ENCODE results near the gene GNB5.
A peak's percentile ranks its signal among the peaks of the same experiment; 100 is the strongest.

The GNB5 gene

GRCh38 chr15:52082197-52083036 lies 108.8 kb downstream of the GNB5 start:
- TF ChIP-seq, protein P1, sequence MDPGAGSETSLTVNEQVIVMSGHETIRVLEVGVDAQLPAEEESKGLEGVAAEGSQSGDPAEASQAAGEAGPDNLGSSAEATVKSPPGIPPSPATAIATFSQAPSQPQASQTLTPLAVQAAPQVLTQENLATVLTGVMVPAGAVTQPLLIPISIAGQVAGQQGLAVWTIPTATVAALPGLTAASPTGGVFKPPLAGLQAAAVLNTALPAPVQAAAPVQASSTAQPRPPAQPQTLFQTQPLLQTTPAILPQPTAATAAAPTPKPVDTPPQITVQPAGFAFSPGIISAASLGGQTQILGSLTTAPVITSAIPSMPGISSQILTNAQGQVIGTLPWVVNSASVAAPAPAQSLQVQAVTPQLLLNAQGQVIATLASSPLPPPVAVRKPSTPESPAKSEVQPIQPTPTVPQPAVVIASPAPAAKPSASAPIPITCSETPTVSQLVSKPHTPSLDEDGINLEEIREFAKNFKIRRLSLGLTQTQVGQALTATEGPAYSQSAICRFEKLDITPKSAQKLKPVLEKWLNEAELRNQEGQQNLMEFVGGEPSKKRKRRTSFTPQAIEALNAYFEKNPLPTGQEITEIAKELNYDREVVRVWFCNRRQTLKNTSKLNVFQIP (CRISPR knock-in tag; IDR thresholded peaks at IDR 0.05; ENCODE audit: borderline replicate concordance, low read depth), result no peak
- TF ChIP-seq TCF4 (CRISPR knock-in tag; IDR thresholded peaks at IDR 0.05; ENCODE audit: borderline replicate concordance) (no peak), CSDC2 (CRISPR knock-in tag; IDR thresholded peaks at IDR 0.05) (no peak), ZC3H10 (CRISPR knock-in tag; IDR thresholded peaks at IDR 0.05) (no peak), ESRRG (CRISPR knock-in tag; IDR thresholded peaks at IDR 0.05) (no peak), TOX (CRISPR knock-in tag; IDR thresholded peaks at IDR 0.05; ENCODE audit: borderline replicate concordance) (no peak), PPARA (CRISPR knock-in tag; IDR thresholded peaks at IDR 0.05; ENCODE audit: borderline replicate concordance) (no peak), PATZ1 (CRISPR knock-in tag; IDR thresholded peaks at IDR 0.05; ENCODE audit: borderline replicate concordance) (no peak), ZFP3 (CRISPR knock-in tag; IDR thresholded peaks at IDR 0.05) (no peak)
- TF ChIP-seq, protein P2, sequence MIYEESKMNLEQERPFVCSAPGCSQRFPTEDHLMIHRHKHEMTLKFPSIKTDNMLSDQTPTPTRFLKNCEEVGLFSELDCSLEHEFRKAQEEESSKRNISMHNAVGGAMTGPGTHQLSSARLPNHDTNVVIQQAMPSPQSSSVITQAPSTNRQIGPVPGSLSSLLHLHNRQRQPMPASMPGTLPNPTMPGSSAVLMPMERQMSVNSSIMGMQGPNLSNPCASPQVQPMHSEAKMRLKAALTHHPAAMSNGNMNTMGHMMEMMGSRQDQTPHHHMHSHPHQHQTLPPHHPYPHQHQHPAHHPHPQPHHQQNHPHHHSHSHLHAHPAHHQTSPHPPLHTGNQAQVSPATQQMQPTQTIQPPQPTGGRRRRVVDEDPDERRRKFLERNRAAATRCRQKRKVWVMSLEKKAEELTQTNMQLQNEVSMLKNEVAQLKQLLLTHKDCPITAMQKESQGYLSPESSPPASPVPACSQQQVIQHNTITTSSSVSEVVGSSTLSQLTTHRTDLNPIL (CRISPR knock-in tag; IDR thresholded peaks at IDR 0.05; ENCODE audit: low read depth), result no peak
- TF ChIP-seq, protein P3, sequence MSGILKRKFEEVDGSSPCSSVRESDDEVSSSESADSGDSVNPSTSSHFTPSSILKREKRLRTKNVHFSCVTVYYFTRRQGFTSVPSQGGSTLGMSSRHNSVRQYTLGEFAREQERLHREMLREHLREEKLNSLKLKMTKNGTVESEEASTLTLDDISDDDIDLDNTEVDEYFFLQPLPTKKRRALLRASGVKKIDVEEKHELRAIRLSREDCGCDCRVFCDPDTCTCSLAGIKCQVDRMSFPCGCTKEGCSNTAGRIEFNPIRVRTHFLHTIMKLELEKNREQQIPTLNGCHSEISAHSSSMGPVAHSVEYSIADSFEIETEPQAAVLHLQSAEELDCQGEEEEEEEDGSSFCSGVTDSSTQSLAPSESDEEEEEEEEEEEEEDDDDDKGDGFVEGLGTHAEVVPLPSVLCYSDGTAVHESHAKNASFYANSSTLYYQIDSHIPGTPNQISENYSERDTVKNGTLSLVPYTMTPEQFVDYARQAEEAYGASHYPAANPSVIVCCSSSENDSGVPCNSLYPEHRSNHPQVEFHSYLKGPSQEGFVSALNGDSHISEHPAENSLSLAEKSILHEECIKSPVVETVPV (CRISPR knock-in tag; IDR thresholded peaks at IDR 0.05), result no peak
- peak; percentile 22 for ATAC-seq

DNA sequence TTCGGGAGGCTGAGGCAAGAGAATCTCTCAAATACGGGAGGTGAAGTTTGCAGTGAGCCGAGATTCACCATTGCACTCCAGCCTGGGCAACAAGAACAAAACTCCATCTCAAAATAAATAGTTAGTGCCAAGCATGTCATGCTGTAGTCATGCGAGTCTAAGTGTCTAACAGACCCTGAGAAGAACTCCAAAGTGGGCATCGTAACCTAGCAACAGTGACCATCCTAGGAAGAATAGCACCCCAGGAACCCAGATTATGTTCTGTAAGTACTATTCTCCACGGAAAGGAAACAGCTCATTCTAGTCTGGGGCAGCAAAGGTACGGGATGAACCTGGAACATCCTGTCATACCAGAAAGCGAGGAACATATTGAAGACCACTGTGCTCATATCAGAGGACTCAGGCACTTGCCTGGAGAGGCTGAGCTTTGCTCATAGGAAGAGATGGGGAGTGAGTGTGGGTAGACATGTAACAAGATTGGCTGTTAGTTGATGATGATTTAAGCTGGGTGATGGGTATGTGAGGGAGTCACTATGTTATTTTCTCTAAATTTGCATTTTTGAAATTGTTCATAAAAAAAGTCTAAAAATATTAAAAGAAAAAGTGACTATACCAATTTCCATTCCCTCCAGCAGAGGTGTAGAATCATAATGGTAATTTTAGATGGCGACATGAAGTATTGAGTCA lies 110.3 kb downstream of the GNB5 start:
- TF ChIP-seq, protein P2 (CRISPR knock-in tag; IDR thresholded peaks at IDR 0.05; ENCODE audit: low read depth), result no peak
- no peak for TF ChIP-seq SNAI2 (CRISPR knock-in tag; IDR thresholded peaks at IDR 0.05)
- TF ChIP-seq ESRRG (CRISPR knock-in tag; IDR thresholded peaks at IDR 0.05), result no peak
- TF ChIP-seq, protein P4, sequence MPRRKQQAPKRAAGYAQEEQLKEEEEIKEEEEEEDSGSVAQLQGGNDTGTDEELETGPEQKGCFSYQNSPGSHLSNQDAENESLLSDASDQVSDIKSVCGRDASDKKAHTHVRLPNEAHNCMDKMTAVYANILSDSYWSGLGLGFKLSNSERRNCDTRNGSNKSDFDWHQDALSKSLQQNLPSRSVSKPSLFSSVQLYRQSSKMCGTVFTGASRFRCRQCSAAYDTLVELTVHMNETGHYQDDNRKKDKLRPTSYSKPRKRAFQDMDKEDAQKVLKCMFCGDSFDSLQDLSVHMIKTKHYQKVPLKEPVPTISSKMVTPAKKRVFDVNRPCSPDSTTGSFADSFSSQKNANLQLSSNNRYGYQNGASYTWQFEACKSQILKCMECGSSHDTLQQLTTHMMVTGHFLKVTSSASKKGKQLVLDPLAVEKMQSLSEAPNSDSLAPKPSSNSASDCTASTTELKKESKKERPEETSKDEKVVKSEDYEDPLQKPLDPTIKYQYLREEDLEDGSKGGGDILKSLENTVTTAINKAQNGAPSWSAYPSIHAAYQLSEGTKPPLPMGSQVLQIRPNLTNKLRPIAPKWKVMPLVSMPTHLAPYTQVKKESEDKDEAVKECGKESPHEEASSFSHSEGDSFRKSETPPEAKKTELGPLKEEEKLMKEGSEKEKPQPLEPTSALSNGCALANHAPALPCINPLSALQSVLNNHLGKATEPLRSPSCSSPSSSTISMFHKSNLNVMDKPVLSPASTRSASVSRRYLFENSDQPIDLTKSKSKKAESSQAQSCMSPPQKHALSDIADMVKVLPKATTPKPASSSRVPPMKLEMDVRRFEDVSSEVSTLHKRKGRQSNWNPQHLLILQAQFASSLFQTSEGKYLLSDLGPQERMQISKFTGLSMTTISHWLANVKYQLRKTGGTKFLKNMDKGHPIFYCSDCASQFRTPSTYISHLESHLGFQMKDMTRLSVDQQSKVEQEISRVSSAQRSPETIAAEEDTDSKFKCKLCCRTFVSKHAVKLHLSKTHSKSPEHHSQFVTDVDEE (CRISPR knock-in tag; IDR thresholded peaks at IDR 0.05), result no peak
- TF ChIP-seq ZNF8 (CRISPR knock-in tag; IDR thresholded peaks at IDR 0.05), result no peak
- no peak for TF ChIP-seq OSR1 (CRISPR knock-in tag; IDR thresholded peaks at IDR 0.05)
- TF ChIP-seq ZNF565 (CRISPR knock-in tag; conservative IDR thresholded peaks at IDR 0.05; ENCODE audit: low read depth), result no peak
- no peak for TF ChIP-seq ZNF70 (CRISPR knock-in tag; IDR thresholded peaks at IDR 0.05)
- no peak for TF ChIP-seq ZC3H10 (CRISPR knock-in tag; IDR thresholded peaks at IDR 0.05)
- TF ChIP-seq BACH2 (CRISPR knock-in tag; IDR thresholded peaks at IDR 0.05; ENCODE audit: borderline replicate concordance), result no peak
- TF ChIP-seq PPARA (CRISPR knock-in tag; IDR thresholded peaks at IDR 0.05; ENCODE audit: borderline replicate concordance), result no peak
- TF ChIP-seq TOX (CRISPR knock-in tag; IDR thresholded peaks at IDR 0.05; ENCODE audit: borderline replicate concordance), result no peak
- no peak for TF ChIP-seq ZFP3 (CRISPR knock-in tag; IDR thresholded peaks at IDR 0.05)
- TF ChIP-seq PATZ1 (CRISPR knock-in tag; IDR thresholded peaks at IDR 0.05; ENCODE audit: borderline replicate concordance), result no peak
- TF ChIP-seq CSDC2 (CRISPR knock-in tag; IDR thresholded peaks at IDR 0.05), result no peak
- TF ChIP-seq, protein P1 (CRISPR knock-in tag; IDR thresholded peaks at IDR 0.05; ENCODE audit: borderline replicate concordance, low read depth), result no peak
- no peak for ATAC-seq

Data from SK-N-SH treated with all-trans-retinoic acid at 6 μM for 48 hours (cell line).